Colon (tissue), 2 donors: Measurements from ENCODE around the gene FAAH.

Experiments used
- FAIRE-seq: peaks from 2 replicates; lab custom pipeline; 2012; peaks lifted over from hg19 to GRCh38; lab: Jason Lieb, UNC
- donor health status: control.
- donor health status: control.

The FAAH gene

DNA sequence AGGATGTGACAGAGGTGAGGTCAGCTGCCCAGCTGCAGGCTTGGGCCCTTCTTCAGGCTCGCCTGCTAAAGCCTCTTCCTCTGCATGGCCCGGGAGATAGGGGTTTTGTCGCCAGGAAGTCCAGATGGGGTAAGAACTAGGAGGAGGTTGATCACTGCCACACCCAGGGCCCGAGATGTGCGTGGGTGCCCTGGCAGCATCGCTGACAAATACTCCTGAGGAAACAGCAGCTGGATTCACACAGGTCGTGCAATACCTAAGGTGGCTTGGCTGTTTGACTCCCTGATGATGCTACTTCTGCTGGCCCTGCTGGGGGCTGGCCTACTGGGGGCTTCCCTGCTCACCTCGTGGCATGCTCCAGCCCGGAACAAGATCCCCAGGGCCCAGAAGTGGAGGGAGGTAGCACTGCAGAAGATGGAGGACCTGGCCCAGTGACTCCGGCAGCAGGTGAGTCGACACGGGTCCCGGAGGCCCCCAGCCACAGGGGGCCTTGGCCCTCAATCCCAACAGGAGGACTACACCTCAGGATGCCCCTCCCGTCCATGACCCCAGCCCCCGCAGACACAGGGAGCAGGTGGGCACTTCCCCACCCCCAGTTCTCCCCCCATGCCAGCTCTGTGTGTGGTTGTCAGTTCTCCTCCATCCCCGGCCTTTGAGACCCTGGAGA lies 29.6 kb downstream of the FAAH start:
- FAIRE-seq, result no peak

DNA sequence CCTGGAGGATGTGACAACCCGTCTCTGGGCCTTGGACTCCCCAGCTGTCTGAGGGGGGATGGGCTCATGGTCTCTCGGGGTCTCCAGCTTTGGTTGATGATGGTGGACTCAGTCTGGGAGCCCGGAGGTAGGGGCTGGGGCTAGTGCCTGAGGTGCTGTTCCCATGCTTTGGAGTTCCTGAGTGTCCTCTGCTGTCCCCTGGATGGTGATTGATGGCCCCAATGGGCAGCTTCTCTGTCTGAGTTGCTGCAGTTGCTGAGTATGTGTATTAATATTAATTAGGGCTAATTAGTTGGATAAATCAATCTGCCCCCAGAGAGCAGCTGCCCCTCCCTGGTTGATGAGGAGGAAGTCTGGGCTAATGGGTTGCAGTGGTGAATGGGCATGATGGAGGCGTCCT lies 30.6 kb downstream of the FAAH start:
- FAIRE-seq, result no peak

DNA sequence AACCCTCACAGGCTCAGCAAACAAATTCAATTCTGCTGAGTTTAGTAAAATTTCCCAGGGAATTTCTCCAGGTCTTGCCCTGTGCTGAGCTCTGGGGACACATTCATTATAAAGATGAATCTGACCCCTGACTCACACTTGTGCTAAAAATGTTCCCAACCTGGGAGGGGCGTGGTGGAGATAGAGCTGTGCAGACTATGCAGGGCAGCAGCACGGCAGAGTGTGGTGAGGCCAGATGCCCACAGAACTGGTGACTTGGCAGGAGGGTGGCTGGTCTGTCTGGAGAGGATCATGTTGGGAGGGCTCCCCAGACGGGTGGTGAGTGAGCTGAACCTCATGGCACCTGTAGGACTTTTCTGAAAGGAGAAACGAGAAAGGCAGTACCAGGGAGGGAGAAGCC lies 31.6 kb downstream of the FAAH start:
- FAIRE-seq, result no peak

DNA sequence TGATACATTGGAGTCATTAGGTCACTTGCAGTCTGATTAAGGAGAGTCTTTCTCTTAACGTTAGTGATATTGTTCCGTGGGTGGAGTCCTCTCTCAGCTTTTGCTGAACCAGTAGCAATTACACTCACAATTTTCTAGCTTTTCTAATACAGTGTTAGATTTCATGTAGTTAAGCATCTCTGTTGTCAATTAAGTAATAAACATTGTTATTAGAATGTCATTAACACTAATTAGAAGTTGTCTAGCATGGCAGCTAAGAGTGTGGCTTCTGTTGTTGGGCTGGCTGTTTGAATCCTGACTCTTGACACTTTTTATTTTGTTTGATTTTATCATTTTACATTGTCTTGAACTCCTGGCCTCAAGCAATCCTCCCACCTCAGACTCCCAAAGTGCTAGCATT lies 33.4 kb downstream of the FAAH start:
- FAIRE-seq, result no peak

DNA sequence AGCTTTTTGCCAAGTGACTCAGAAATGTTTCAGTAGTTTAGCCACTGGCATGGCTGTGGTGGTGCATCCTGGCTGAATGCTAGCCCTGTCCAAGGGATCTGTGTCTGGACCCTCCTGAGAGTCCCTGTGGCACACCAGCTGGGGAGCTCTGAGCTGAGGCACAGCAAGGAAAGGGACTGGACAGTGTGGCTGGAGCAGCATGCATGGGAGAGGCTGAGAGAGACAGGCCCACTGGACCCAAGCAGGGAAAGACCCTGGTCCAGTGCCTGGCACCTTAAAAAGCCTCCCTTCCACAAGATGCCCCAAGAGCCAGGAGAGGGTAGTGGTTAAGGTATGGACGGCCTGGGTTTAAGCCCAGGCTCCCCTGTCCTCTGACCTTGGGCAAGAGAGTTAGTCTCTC lies 35.3 kb downstream of the FAAH start:
- FAIRE-seq, result no peak

DNA sequence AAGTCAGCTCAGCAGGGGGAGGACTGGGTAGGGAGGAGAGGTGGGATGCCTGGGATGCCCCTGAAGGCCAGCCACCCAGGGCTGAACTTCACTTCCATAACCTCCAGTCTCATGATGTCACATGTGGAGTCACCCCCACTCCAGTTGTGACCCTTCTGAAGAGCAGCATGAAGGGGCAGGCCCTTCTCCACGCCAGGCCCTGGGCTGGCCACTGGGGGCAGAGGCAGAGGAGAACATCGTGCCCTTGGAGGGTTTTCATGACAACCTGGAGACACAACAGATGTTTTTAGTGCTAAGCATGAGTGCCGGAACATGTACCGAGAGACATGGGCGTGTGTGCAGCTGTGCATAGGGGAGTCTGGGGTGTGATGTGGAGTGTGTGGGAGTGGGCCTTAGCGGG lies 37.6 kb downstream of the FAAH start:
- FAIRE-seq, result no peak

DNA sequence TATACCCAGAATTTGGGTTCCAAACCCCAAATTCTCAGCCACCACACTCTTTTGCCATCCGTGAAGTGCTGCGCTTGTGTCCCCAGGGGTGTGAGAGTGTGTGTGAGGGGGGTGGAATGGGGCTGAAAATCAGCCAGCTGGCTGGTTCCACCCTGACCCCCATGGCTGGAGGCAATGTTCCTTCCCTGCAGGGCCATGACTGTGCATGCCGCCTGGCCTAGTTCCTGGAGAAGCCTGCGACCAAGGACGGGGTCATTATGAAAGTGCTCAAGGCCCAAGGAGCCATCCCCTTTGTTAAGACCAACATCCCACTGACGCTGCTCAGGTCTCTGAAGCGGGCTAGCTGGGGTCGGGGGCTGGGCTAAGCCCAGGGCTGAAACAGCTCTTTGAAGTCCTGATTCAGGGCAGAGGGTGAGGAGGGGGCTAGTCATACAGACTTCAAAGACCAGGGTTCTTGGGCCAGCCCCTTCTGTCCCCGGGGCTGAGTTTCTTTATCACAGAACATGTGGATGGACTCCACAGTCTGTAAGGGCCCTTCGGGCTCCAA lies 38.7 kb downstream of the FAAH start:
- no peak for FAIRE-seq

DNA sequence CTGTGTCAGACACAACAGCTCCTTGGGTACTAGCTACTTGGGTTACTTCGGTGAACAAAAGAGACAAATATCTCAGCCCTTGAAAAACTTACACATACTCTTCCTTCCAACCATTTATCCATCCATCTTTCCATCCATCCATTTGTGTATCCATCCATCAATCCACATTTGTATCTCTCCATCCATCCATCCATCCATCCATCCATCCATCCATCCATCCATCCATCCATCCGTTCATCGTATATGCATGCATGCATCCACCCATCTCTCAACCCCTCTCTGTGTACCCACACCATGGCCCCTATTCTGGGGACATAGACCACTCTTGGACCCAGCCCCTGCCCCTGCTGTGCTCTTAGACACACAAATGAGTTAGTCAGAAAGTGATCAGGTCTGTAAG lies 40.2 kb downstream of the FAAH start:
- no peak for FAIRE-seq

DNA sequence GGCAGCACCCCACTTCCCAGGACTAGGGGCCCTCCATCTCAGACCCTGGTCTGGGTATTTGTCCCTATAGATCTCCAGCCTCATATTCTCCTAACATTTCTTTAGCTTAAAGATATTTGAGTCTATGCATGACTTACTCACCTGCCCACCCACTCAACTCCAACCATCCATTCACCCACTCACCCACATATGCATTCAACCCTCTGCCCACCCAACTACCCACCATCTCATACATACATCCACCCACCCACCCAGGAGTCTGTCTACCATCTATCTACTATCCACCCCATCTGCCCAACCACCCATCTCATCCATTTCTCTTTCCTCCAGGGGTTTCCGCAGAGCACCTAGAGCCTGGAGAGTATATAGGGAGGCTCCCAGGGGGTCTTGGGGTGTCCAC lies 42.7 kb downstream of the FAAH start:
- FAIRE-seq, result no peak

DNA sequence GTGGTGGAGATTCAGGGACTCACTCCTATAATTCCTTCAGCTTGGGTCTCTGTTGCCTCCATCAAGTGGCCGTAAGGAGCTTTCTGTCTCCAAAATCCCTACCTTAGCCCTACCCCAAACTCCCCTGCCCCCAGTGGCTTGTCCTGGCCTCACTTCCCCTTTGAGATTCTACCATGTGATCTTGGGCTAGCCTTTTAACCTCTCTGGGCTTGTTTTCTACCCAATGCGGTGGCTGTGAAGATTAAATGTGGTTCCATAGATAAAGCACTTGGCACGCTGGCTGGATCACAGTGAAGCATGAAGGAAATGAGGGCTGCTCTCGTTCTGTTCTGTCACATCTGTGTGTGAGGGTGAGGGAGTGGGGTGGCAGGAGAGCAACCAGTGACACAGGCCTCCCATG lies 43.6 kb downstream of the FAAH start:
- no peak for FAIRE-seq

DNA sequence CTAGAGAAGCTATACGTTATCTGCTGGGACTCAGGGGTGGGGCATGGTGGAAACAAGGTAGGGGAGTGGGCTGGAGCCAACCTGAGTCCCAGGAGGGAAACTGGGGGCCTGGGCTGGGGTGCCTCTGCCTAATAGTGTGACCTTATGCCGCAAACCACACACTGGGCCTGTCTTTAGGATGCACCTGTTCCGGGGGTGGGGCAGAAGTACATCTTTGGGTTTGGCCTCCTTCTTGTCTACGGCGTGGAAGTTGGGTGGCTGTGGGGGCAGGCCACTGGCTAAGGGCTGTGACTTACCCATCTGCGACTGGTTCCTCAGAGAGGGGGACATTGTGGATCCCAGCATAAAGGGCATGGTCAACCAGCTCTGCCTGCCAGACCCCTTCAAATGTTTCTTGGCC lies 44.2 kb downstream of the FAAH start:
- FAIRE-seq, result no peak

DNA sequence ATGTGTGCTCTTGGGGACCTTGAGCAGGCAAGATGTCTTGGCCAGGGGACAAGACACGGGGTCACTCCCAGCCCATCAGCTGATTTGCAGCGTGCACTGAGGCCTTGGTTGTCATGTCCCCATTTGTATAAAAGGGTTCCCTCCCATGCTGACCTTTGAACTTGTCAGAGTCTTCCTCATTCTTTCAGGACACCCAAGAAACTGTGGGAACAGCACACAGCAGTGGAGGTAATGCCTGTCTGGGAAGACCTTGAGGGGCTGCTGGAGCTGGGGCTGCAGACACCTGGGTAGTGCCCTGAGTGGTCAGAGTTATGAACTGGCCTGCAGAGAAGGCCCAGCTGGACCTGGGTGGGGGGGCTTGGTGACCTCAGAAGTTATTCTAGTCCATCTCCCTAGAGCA lies 46.4 kb downstream of the FAAH start:
- FAIRE-seq, result no peak

DNA sequence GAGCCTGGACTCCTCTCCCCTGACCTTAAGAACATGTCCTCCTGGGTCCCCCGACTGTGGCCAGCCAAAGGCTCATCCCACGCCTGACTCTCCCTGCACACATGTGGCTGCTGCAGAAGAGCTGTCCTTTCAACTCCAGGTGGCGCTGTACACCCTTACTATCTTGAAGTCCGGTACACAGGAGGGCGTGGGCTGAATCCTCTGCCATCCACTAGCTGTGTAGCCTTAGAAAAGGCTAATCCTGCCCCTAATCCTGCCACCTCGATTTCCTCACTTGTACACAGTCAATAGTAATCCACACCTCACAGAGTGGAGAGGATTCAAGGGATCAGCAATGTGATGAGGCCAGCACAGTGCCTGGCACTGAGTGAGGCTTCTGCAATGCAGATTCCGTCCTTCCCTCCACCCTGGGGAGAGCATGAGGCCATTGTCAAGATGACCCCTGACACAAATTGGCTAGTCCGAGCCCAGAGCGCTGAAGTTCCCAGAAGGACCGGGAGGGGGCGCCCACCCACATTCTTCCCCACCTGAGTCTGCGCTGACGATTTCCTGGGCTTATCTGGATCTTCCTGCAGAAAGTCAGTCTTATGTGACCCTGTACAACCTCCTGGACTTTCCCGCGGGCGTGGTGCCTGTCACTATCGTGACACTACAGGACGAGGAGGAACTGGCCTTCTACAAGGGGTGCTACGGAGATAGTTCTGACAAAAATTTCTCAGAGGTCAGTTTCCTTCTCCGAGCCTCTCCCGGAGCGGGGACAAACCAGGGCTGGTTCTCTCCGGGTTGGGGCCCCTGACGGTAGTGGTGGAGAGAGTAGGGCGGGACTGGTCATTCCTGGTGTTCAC lies 48.4 kb downstream of the FAAH start:
- FAIRE-seq, result no peak

DNA sequence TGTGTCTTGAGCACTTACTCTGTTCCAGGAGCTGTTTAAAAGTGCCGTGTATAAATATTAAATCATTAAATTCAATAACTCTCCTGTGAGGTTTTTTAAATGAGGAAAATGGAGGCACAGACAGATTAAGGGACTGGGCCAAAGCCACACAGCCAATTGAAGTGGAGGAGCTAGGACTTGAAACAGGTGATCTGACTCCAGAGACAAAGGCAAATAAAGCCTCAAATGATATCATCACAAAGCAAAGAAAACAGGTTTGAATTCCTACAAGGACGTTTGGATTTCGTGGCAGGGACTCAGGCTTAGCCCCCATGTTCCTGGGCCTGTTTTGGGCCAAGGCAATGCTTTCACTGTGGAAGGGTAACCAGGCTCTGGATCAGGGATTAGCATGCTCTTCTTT lies 50.3 kb downstream of the FAAH start:
- no peak for FAIRE-seq

DNA sequence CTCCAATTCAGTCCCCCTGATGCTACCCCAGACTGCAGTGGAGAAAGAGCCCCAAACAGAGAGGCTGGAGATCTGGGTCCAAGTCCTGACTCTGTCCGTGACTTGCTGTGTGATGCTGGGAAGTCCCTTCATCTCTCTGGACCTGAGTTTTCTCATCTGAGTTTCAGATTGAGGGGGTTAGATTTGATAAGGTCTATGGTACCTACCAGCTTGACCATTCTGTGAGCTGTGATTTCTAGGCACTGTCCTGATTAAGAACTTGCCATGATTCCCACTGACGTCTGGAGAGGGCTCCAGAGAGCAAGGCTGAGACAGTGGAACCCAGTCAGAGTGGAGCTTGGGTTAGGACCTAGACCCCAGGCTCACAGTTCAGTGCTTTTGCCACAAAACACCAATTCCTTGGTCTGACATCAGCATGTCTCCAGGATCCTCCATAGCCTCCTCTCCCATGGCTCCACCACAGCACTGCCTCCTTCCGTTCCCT lies 51.7 kb downstream of the FAAH start:
- FAIRE-seq, result no peak

DNA sequence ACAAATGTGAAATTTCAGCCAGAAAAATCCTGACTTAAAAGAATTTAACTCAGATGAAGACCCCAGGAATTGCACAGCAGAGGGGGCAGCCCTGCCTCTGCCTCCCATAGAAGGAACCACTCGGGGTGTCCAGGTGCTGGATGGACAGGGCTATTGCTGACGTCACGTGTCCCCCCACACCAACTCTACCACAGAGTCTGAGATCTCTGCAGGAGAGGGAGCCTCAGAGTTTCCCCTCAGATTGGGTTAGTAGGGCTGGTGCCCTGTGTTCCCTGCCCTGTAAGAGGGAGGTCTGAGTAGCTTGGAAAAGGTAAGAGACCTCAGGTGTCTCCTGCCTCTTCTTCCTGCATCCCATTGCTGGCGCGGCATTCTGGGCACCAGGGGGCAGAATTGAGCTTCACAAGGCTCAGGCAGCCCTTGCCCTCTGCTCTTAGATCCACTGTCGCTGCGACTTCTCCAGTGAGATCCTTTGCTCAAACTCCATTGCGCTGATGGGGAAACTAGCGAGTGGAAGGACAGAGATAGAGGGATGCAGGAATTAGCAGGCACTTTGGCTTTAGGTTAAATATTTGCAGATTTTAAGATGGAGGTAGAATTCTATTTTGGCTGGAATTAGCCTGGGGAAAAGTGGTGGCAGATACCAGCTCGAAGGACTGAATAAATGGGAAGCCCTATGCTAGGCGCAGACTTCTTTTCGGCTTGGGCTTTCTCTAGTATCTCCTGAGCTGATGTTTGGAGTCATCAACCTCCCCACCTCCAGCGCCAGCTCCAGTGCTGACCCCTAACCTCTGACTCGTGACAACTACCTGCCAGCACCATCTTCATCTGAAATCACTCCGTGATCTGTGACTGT lies 52.8 kb downstream of the FAAH start:
- no peak for FAIRE-seq

DNA sequence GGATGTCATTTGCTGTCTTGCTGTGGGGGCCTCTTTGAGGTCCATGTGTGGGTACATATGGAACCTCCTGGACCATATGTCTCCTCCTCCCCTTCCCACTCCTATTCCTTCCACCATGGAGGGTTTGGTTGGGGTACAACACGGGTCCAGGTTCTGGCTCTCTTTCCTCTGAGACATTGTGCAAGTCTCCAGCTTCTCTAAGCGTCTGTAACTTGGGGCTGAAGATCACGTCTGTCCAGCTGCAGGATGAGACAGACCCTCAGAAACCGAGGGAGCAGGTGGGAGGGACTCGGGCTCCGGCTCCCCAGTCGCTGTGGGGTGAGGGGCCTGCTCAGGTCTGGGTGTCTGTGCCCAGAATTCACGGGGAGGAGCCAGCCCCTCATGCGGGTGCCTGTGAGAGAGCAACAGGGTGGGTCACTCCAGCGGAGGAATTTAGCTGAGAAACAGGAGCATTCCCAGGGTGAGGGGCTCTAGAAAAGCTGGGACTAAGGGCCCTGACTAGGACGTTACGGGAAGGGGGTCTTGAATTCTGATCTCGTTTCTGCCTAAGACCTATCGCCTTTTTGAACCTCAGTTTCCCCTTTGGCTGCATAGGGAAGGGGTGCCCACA lies 53.5 kb downstream of the FAAH start:
- FAIRE-seq, result no peak

DNA sequence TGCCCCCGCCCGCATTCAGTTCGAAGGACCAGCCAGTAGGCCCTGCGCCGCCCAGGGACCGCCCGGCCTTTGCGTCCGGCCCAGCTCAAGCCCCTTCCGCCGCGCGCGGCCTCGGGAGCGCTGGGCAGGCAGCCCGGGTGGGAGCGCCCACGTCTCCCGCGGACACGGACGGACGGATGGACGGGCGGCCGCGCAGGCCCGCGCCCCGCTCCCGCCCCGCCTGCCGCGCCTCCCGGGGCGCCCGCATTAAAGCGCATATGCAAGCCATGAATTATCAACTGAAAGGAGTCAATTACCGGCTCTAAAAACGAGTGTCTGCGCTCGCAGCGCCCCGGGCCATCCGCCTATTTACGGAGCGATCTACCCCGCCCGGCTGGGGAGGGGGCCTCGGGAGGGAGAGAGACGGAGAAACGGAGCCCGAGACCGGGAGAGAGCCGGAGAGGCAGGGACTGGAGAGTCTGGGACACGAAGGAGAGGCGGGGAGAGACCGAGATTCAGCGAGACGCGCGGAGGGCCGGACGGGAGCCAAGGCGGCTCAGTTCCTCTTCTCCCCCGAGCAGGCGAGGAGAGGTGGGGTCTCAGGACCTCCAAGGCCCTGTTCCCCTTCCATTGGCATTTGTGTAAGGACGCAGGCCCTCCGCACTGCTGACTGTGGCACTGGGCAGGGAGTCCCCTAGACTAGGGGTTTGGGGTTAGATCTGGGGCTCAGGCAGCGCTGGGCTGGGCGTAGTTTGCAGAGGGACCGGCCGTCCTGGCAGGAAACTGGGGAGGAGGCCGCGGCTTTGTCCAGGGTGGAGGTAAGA lies 54.2 kb downstream of the FAAH start:
- no peak for FAIRE-seq

DNA sequence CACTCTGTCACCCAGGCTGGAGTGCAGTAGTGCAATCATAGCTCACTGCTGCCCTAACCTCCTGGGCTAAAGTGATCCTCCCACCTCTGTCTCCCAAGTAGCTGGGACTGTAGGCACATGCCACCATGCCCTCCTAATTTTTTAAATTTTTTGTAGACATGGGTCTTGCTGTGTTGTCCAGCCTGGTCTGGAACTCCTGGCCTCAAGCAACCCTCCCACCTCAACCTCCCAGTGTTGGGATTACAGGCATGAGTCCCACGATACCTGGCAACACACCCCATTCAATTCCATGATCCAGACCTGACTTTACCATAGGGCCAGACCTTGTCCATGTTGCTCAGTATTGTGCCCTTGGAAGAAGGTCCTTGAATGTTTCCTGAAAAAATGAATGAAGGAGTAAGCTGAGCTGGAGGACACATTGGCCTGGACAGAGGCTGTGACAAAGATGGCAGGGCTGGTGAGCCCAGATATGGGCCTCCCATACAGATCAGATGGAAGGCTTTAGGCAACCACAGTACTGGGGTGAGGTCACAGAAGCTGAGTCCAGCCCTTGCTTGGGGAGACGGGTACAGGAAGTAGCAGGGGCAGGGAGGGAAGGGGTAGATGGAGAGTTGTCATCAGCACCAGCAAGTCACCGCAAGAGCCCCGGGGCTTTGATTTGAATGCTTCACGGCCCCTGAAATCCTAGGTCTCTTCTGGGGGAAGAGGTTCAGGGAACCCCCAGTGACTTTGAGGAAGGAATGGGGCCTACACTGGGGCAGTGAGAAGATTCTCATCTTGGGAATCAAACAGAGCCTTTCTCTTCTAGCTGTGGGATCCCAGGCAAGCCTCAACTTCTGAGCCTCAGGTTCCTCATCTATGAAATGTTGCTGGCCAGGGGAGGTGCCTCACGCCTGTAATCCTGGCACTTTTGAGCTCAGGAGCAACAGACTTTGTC lies 55.4 kb downstream of the FAAH start:
- FAIRE-seq, result no peak

DNA sequence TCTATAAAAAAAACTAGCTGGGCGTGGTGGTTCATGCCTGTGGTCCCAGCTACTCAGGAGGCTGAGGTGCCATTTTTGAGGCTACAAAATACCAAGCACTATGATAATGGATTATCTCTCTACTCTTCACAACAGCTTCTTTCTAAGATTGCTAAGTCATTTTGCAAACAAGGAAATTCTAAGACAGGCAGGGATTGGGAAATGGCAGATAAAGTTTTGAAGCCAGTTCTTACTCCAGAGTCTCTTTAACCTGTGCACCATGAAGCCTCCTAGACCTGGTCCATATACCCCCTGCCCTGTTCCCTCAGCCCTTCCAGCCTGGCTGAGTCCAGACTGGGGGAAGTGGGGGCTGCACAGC lies 56.0 kb downstream of the FAAH start:
- no peak for FAIRE-seq
